HUES6 (cell line): Measurements from ENCODE around the gene CBFA2T3.
"Not testable (repeated sequence)": the region's sequence is repeated elsewhere in the genome, so short reads cannot be mapped to it uniquely, and the experiment has no call there.

Experiments
- H3K27ac ChIP-seq: 2 replicates; pipeline ENCODE4 v1.7.0; 2013; ENCODE audit warnings: low read depth, mild to moderate bottlenecking, low read length, inconsistent platforms
- H3K27me3 ChIP-seq: 2 replicates; pipeline ENCODE4 v1.6.1; 2013; ENCODE audit warnings: low read length; ENCODE audit not compliant: control insufficient read depth, insufficient read depth
- H3K36me3 ChIP-seq: 2 replicates; pipeline ENCODE4 v1.6.1; 2013; ENCODE audit warnings: low read length; ENCODE audit not compliant: control insufficient read depth, insufficient read depth
- H3K4me1 ChIP-seq: 2 replicates; pipeline ENCODE4 v1.6.1; 2013; ENCODE audit warnings: low read length; ENCODE audit not compliant: control insufficient read depth, insufficient read depth
- H3K4me3 ChIP-seq: 2 replicates; pipeline ENCODE4 v1.5.1; 2013; ENCODE audit warnings: low read depth, low read length
- H3K9ac ChIP-seq: one replicate; pipeline ENCODE4 v1.6.1; 2013; ENCODE audit warnings: mild to moderate bottlenecking, low read length
- H3K9me3 ChIP-seq: 2 replicates; pipeline ENCODE4 v1.6.1; 2013; ENCODE audit warnings: low read depth, low read length; ENCODE audit not compliant: control insufficient read depth, insufficient read depth

Gene CBFA2T3

GRCh38 chr16:88922826-88923410 is 54.1 kb downstream of the CBFA2T3 start:
- Histone ChIP-seq H3K9me3 (peaks cover 7% of the 10 kb centered on the region; the same call in 1 of the 2 replicates), H3K27me3 (peaks cover 35% of the 10 kb centered on the region; the same call in 1 of the 2 replicates), H3K27ac (no peak overlapping the region), H3K4me3 (no peak overlapping the region), H3K36me3 (no peaks in the 10 kb centered on the region), H3K4me1 (peaks cover 56% of the 10 kb centered on the region), H3K9ac (no peak overlapping the region)

GRCh38 chr16:88922114-88922825 is 54.7 kb downstream of the CBFA2T3 start:
- H3K27me3 ChIP-seq, result peaks cover 35% of the 10 kb centered on the region; the same call in 1 of the 2 replicates
- no peak overlapping the region for H3K27ac ChIP-seq
- no peak overlapping the region for H3K4me3 ChIP-seq
- peaks cover 7% of the 10 kb centered on the region; the same call in 1 of the 2 replicates for H3K9me3 ChIP-seq
- no peak overlapping the region for H3K9ac ChIP-seq
- H3K4me1 ChIP-seq, result peaks cover 60% of the 10 kb centered on the region
- no peaks in the 10 kb centered on the region for H3K36me3 ChIP-seq

- Histone ChIP-seq H3K27me3 (peaks cover 29% of the 10 kb centered on the region; the same call in 1 of the 2 replicates), H3K9ac (no peak overlapping the region), H3K36me3 (no peaks in the 10 kb centered on the region), H3K27ac (no peak overlapping the region), H3K9me3 (peaks cover 7% of the 10 kb centered on the region; the same call in 1 of the 2 replicates), H3K4me1 (peaks cover 60% of the 10 kb centered on the region), H3K4me3 (no peak overlapping the region)
Measured at GRCh38 chr16:88921591-88921990, 55.4 kb downstream of the CBFA2T3 start.

- H3K27me3 ChIP-seq, result peaks cover 22% of the 10 kb centered on the region; the same call in 1 of the 2 replicates
- H3K36me3 ChIP-seq, result no peaks in the 10 kb centered on the region
- H3K4me1 ChIP-seq, result peaks cover 53% of the 10 kb centered on the region
- H3K9ac ChIP-seq, result no peak overlapping the region
- H3K9me3 ChIP-seq, result peaks cover 7% of the 10 kb centered on the region; the same call in 1 of the 2 replicates
- H3K27ac ChIP-seq, result no peak overlapping the region
- H3K4me3 ChIP-seq, result no peak overlapping the region
Measured at GRCh38 chr16:88920618-88921590, 56.1 kb downstream of the CBFA2T3 start.

- no peak overlapping the region for H3K27ac ChIP-seq
Measured at GRCh38 chr16:88919936-88920335, 57.1 kb downstream of the CBFA2T3 start.

GRCh38 chr16:88918896-88919295 is 58.1 kb downstream of the CBFA2T3 start:
- not testable (repeated sequence) for H3K9me3 ChIP-seq, H3K27me3 ChIP-seq, H3K36me3 ChIP-seq, H3K9ac ChIP-seq, H3K4me3 ChIP-seq
- Histone ChIP-seq H3K4me1 (peaks cover 33% of the 10 kb centered on the region), H3K27ac (0 out of 2 replicates have a peak overlapping the region, but pooled peaks have one; percentile 56)

More at GRCh38 chr16:88919936-88920335, 57.1 kb downstream of the CBFA2T3 start:
- Histone ChIP-seq H3K4me1 (peaks cover 43% of the 10 kb centered on the region), H3K4me3 (no peak overlapping the region), H3K27me3 (peaks cover 13% of the 10 kb centered on the region; the same call in 1 of the 2 replicates), H3K9me3 (peaks cover 7% of the 10 kb centered on the region; the same call in 1 of the 2 replicates), H3K36me3 (no peaks in the 10 kb centered on the region), H3K9ac (no peak overlapping the region)

GRCh38 chr16:88917915-88918627 is 58.9 kb downstream of the CBFA2T3 start:
- Histone ChIP-seq H3K4me1 (peaks cover 25% of the 10 kb centered on the region), H3K27me3 (peaks cover 1% of the 10 kb centered on the region; the same call in 1 of the 2 replicates), H3K27ac (0 out of 2 replicates have a peak overlapping the region, but pooled peaks have one; percentile 56), H3K9me3 (peaks cover 15% of the 10 kb centered on the region; the same call in 1 of the 2 replicates), H3K36me3 (no peaks in the 10 kb centered on the region), H3K4me3 (no peak overlapping the region), H3K9ac (no peak overlapping the region)

GRCh38 chr16:88917146-88917914 is 59.7 kb downstream of the CBFA2T3 start:
- Histone ChIP-seq H3K4me1 (peaks cover 22% of the 10 kb centered on the region), H3K36me3 (no peaks in the 10 kb centered on the region), H3K9ac (no peak overlapping the region), H3K27me3 (no peaks in the 10 kb centered on the region; the same call in 1 of the 2 replicates), H3K9me3 (peaks cover 15% of the 10 kb centered on the region; the same call in 1 of the 2 replicates), H3K4me3 (no peak overlapping the region), H3K27ac (no peak overlapping the region)

- Histone ChIP-seq H3K9ac (no peak overlapping the region), H3K4me3 (no peak overlapping the region), H3K4me1 (peaks cover 12% of the 10 kb centered on the region), H3K36me3 (no peaks in the 10 kb centered on the region), H3K9me3 (peaks cover 15% of the 10 kb centered on the region; the same call in 1 of the 2 replicates), H3K27ac (no peak overlapping the region), H3K27me3 (no peaks in the 10 kb centered on the region; the same call in 1 of the 2 replicates)
Measured at GRCh38 chr16:88915639-88916327, 61.2 kb downstream of the CBFA2T3 start.
